HepG2 (cell line): ENCODE results near the gene MAP3K1. TPM values are rescaled to one million over a fixed set of nuclear protein-coding genes. Genes with fewer than 3 reads are reported as not detected.

ENCODE experiments used
- ATAC-seq: fragments of 200-7000 bp; cut with Tn5 transposase; 3 replicates; pipeline ENCODE4 v1.9.1; 2020; ENCODE audit warnings: mild to moderate bottlenecking, moderate library complexity
- BruUV-seq: library from RNA; stranded (reverse); fragments of 400-500 nt; replicated peaks from 2 replicates; lab custom pipeline; 2021; lab: Mats Ljungman, UMichigan
- CTCF ChIA-PET: fragments of 300-600 bp; formaldehyde crosslinking; extraction: SDS; loops from one replicate; lab custom pipeline; 2021; ENCODE audit warnings: low total read pairs, inconsistent platforms, low intra/inter-chr PET ratio; lab: Yijun Ruan, JAX
- POLR2A ChIA-PET: fragments of 350-600 bp; sonication (Branson Sonifier 250); formaldehyde crosslinking; loops from one replicate; lab custom pipeline; 2020; ENCODE audit warnings: antibody characterized with exemption, inconsistent platforms; lab: Yijun Ruan, JAX
- DNase-seq: peaks from one replicate; pipeline ENCODE4 v3.0.0-alpha.2; 2015; ENCODE audit warnings: low spot score
- FAIRE-seq: peaks from 3 replicates; lab custom pipeline; 2011; peaks lifted over from hg19 to GRCh38; lab: Jason Lieb, UNC
- H2AFZ ChIP-seq: one replicate; pipeline ENCODE4 v1.6.1; 2011; ENCODE audit warnings: low read length, inconsistent platforms
- H3K27ac ChIP-seq: fragments of 300-600 bp; 3 replicates; pipeline ENCODE4 v1.8.0; 2011; ENCODE audit warnings: mixed run types, mild to moderate bottlenecking, mixed read lengths, low read length, inconsistent platforms; ENCODE audit not compliant: insufficient read depth; ENCODE audit errors: extremely low read length
- H3K27me3 ChIP-seq, 2 experiments: fragments of 200-600 bp in 1 of 2; 2 replicates in 1 of 2; 3 replicates in 1 of 2; pipeline versions ENCODE4 v1.6.0 to v1.8.0; 2011; ENCODE audit warnings: low read length in 2 of 2, mild to moderate bottlenecking in 2 of 2, moderate library complexity in 2 of 2, inconsistent platforms in 1 of 2; ENCODE audit not compliant: insufficient read depth in 2 of 2, control insufficient read depth in 1 of 2
- H3K36me3 ChIP-seq, 2 experiments: fragments of 200-600 bp in 1 of 2; replicated peaks in 1 of 2; 2 replicates in 1 of 2; 3 replicates in 1 of 2; pipeline versions ENCODE4 v1.5.1 to v1.8.0; 2011; ENCODE audit warnings: low read length in 2 of 2, inconsistent platforms in 1 of 2; ENCODE audit not compliant: insufficient read depth in 2 of 2, control insufficient read depth in 1 of 2
- H3K4me1 ChIP-seq: 2 replicates; pipeline ENCODE4 v1.5.1; 2012; ENCODE audit warnings: low read length, inconsistent platforms; ENCODE audit not compliant: insufficient read depth
- H3K4me2 ChIP-seq: 2 replicates; pipeline ENCODE4 v1.6.0; 2011; ENCODE audit warnings: low read depth, low read length, inconsistent platforms
- H3K4me3 ChIP-seq, 3 experiments: fragments of 200-600 bp in 1 of 3; sonication (generic), shearing (Covaris generic) in 1 of 3; replicated peaks in 1 of 3; 2 replicates each; pipeline ENCODE4 v1.5.1; 2011 to 2016; ENCODE audit warnings: low read length in 3 of 3, inconsistent platforms in 2 of 3, low read depth in 2 of 3, mild to moderate bottlenecking in 2 of 3, control low read depth in 1 of 3, mixed read lengths in 1 of 3; ENCODE audit not compliant: insufficient read depth in 1 of 3
- H3K79me2 ChIP-seq: one replicate; pipeline ENCODE4 v1.6.1; 2011; ENCODE audit warnings: low read length, inconsistent platforms; ENCODE audit not compliant: insufficient read depth
- H3K9ac ChIP-seq: 2 replicates; pipeline ENCODE4 v1.6.0; 2011; ENCODE audit warnings: mild to moderate bottlenecking, low read depth, low read length, inconsistent platforms; ENCODE audit not compliant: insufficient read depth
- H3K9me3 ChIP-seq: 2 replicates; pipeline ENCODE4 v1.5.1; 2012; ENCODE audit warnings: mild to moderate bottlenecking, low read length
- H4K20me1 ChIP-seq: 2 replicates; pipeline ENCODE4 v1.6.0; 2011; ENCODE audit warnings: inconsistent platforms, mild to moderate bottlenecking, low read length, moderate library complexity; ENCODE audit not compliant: insufficient read depth
- IRF9 ChIP-seq: sonication (generic); formaldehyde crosslinking; IDR thresholded peaks from 2 replicates; pipeline ENCODE4 v1.8.0; 2022; ENCODE audit warnings: missing genetic modification reagents, mild to moderate bottlenecking, borderline replicate concordance
- MAFF ChIP-seq: IDR thresholded peaks from 2 replicates; pipeline ENCODE4 v1.6.1; 2011; ENCODE audit warnings: low read depth, low read length, improper control_type of control experiment
- MAFK ChIP-seq, 2 experiments: IDR thresholded peaks in 1 of 2; conservative IDR thresholded peaks in 1 of 2; 2 replicates each; pipeline ENCODE4 v1.6.1; 2011; ENCODE audit warnings: improper control_type of control experiment in 2 of 2, low read length in 2 of 2
- MED8 ChIP-seq: sonication (generic); formaldehyde crosslinking; IDR thresholded peaks from 2 replicates; pipeline ENCODE4 v1.8.1; 2023; ENCODE audit warnings: mild to moderate bottlenecking, missing genetic modification reagents; ENCODE audit not compliant: insufficient replicate concordance
- SP140L ChIP-seq: sonication (generic); formaldehyde crosslinking; IDR thresholded peaks from 2 replicates; pipeline ENCODE4 v1.4.0; 2020; ENCODE audit warnings: missing genetic modification reagents, borderline replicate concordance
- ZNF441 ChIP-seq: sonication (generic); formaldehyde crosslinking; IDR thresholded peaks from 2 replicates; pipeline ENCODE4 v1.7.0; 2021; ENCODE audit warnings: missing genetic modification reagents, borderline replicate concordance
- ZNF558 ChIP-seq: sonication (generic); formaldehyde crosslinking; IDR thresholded peaks from 2 replicates; pipeline ENCODE4 v1.9.0; 2022; ENCODE audit warnings: mild to moderate bottlenecking, missing genetic modification reagents, borderline replicate concordance
- ZNF850 ChIP-seq: sonication (generic); formaldehyde crosslinking; conservative IDR thresholded peaks from 2 replicates; pipeline ENCODE4 v1.9.0; 2021; ENCODE audit warnings: mild to moderate bottlenecking, missing genetic modification reagents
- WGBS: methylation state at CpG from one replicate; pipeline ENCODE4 v1.1.6; 2017; ENCODE audit warnings: low lambda C conversion rate; 5-methylcytosine and 5-hydroxymethylcytosine counted together
- in situ Hi-C: cut with HindIII; loops from 2 replicates; pipeline ENCODE4 v1.10.0; 2017; ENCODE audit warnings: low pct_unique_long_range_greater_than_20kb; ENCODE audit not compliant: extremely low pct_ligation_motif_present
- intact Hi-C: fragments of 100-400 bp; cut with micrococcal nuclease; formaldehyde crosslinking; loops from one replicate; pipeline ENCODE4 v1.10.0; 2022; ENCODE audit not compliant: unreplicated experiment
- polyA plus RNA-seq, 8 experiments: library from polyadenylated mRNA; depleted of rRNA in 3 of 8; stranded (reverse) in 7 of 8; unstranded in 1 of 8; fragments of >200 nt; fragmentation: Illumina TruSeq in 4 of 8; extraction: Trizol in 4 of 8; gene quantifications; 2 replicates each; pipeline versions ENCODE4 v1.2.1 to v1.2.3, GENCODE V29; 2011 to 2016; ENCODE audit warnings: low read depth in 4 of 8, missing spikeins in 1 of 8, mixed read lengths in 1 of 8; ENCODE audit not compliant: insufficient read depth in 1 of 8
- total RNA-seq, 5 experiments: library from RNA; depleted of rRNA; stranded (reverse); fragments of >200 nt; fragmentation: Illumina TruSeq; extraction: Trizol; gene quantifications; 2 replicates each; pipeline ENCODE4 v1.2.3, GENCODE V29; 2016; ENCODE audit warnings: low read depth in 1 of 5
- TF ChIP-seq, protein P1 (sequence below): sonication (generic); formaldehyde crosslinking; IDR thresholded peaks from 2 replicates; pipeline ENCODE4 v1.5.0; 2020; ENCODE audit warnings: mild to moderate bottlenecking, missing genetic modification reagents

MAP3K1 gene
- total and polyA plus RNA-seq, 2 of the 13 experiments (the other 11 are each of a cell fraction or from before 2014, with no cell fraction given): 16.4 to 30.3 TPM

- POLR2A ChIA-PET: no interaction called here
- intact Hi-C loops: loop anchor here (1.0 kb wide), 1 partner anchor 8 kb away; no protein-coding TSS in a partner anchor
Observed at GRCh38 chr5:56845904-56846480, 30.6 kb downstream of the MAP3K1 start.

More at GRCh38 chr5:56845904-56846480, 30.6 kb downstream of the MAP3K1 start:
- Histone ChIP-seq H3K9ac (no peak overlapping the region), H4K20me1 (peaks cover 5% of the 10 kb centered on the region), H3K27ac (no peak overlapping the region), H3K4me1 (peaks cover 47% of the 10 kb centered on the region), H3K4me2 (no peak overlapping the region), H2AFZ (no peak overlapping the region), H3K79me2 (peaks cover 97% of the 10 kb centered on the region), H3K27me3 (no peaks in the 10 kb centered on the region), H3K9me3 (no peaks in the 10 kb centered on the region), H3K4me3 (no peak overlapping the region), H3K36me3 (no peaks in the 10 kb centered on the region)
- CTCF ChIA-PET: no interaction called here
- peak; percentile 8 for FAIRE-seq
- TF ChIP-seq ZNF558: no peak
- no peak for TF ChIP-seq SP140L (CRISPR knock-in tag)
- TF ChIP-seq MED8 (CRISPR knock-in tag): no peak
- TF ChIP-seq MAFF: peak; percentile 89
- TF ChIP-seq ZNF441 (CRISPR knock-in tag): no peak
- no peak for TF ChIP-seq ZNF850 (CRISPR knock-in tag)
- TF ChIP-seq, protein P1, sequence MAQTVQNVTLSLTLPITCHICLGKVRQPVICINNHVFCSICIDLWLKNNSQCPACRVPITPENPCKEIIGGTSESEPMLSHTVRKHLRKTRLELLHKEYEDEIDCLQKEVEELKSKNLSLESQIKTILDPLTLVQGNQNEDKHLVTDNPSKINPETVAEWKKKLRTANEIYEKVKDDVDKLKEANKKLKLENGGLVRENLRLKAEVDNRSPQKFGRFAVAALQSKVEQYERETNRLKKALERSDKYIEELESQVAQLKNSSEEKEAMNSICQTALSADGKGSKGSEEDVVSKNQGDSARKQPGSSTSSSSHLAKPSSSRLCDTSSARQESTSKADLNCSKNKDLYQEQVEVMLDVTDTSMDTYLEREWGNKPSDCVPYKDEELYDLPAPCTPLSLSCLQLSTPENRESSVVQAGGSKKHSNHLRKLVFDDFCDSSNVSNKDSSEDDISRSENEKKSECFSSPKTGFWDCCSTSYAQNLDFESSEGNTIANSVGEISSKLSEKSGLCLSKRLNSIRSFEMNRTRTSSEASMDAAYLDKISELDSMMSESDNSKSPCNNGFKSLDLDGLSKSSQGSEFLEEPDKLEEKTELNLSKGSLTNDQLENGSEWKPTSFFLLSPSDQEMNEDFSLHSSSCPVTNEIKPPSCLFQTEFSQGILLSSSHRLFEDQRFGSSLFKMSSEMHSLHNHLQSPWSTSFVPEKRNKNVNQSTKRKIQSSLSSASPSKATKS (CRISPR knock-in tag): no peak
- no peak for TF ChIP-seq IRF9 (CRISPR knock-in tag)
- peak; percentile 92 for TF ChIP-seq MAFK (conservative IDR thresholded peaks at IDR 0.05 in 1 of 2, IDR thresholded peaks at IDR 0.05 in 1 of 2; ENCODE audit: low read length in 2 of 2)
- no TSS peak for BruUV-seq
- in situ Hi-C loops: loop anchor here (25.0 kb wide), 2 partner anchors 359 to 909 kb away; no protein-coding TSS in a partner anchor
- DNase-seq: no peak
- 84% methylated on average over 3 of the region's 3 CpGs for WGBS
- no peak for ATAC-seq
